NCI-H82 (cell line): ENCODE data around the gene ERFE.

Experiments used
- DNase-seq: peaks from one replicate; lab custom pipeline; 2025; lab: John Stamatoyannopoulos, UW

The ERFE gene

DNA sequence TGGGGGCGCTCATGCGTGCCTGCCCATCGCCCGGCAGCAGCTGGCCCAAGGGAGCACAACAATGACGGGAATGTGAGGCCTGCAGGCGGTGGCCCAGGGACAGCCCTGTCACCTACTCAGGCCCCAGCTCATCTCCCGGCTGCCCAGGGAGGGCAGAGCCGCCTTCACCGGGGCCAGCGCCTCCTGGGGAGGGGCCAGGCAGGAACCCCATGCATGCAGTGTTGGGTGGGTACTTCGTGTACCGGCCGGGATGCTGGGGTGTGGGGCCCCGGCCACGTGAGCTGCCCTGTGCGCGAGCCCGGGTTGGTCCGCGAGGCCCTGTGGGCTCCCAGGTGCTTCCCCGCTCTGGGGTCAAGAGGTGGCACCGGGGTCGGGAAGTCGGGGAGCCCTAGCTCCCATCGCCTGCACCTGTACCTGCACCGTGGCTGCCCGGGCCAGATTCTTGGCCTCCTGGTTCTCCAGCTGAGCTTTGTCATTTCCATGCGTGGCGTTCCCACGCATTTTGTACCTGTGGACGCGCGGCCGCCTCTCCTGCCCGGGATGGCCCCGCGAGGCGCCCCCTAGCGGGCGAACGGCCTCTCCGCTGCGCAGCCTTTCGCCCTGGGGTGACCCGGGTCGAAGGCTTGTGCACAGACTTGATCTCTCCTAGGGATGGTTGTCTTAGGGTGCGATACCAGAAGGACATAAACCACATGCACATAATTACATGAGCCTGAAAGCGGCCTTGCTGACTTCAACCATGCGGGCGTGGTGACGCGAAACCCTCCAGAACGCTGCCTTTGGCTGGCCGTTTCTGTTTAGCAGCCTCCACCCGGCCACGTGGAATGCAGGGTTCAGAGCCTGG lies 19.4 kb upstream of the ERFE start:
- DNase-seq = no peak

GRCh38 chr2:238140040-238140439 lies 18.7 kb upstream of the ERFE start:
- no peak for DNase-seq

GRCh38 chr2:238140721-238141540 lies 17.8 kb upstream of the ERFE start:
- no peak for DNase-seq

DNA sequence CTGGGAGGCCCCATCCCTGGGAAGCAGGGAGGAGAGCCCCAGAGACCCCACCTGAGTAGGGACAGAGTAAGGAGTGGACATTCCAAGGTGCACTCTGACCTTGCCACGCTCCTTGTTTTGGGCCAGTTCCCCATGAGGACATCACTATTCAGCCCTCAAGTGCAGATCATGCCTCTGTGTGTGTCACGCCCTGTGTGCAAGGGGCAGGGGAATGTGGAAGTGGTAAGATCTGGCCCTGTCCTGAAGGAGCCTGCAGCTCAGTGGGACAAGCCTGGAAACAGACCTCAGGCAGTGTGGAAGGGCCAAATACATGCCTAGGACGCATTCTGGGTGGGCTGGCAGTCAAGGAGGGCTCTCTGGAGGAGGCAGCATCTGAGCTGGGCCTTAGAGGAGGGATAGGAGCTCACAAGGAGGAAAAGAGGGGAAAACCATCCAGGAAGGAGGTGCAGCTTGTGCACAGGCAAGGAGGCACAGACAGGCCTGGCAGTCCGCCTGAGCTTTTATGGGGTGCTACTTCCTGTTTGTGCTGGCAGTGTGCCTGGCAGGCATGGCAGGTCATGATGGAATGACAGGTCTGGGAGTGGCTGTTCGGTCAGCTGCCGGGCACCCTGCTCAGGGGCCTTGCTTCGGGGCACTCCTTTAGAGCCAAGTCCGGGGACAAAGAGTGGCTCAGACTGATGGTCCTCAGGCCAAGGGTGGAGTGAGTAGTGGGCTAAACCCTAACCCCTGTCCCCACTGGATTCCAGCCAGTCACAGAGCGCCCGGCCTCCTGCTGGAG lies 17.0 kb upstream of the ERFE start:
- no peak for DNase-seq

- no peak for DNase-seq
Measured at GRCh38 chr2:238142382-238143205, 16.2 kb upstream of the ERFE start.

DNA sequence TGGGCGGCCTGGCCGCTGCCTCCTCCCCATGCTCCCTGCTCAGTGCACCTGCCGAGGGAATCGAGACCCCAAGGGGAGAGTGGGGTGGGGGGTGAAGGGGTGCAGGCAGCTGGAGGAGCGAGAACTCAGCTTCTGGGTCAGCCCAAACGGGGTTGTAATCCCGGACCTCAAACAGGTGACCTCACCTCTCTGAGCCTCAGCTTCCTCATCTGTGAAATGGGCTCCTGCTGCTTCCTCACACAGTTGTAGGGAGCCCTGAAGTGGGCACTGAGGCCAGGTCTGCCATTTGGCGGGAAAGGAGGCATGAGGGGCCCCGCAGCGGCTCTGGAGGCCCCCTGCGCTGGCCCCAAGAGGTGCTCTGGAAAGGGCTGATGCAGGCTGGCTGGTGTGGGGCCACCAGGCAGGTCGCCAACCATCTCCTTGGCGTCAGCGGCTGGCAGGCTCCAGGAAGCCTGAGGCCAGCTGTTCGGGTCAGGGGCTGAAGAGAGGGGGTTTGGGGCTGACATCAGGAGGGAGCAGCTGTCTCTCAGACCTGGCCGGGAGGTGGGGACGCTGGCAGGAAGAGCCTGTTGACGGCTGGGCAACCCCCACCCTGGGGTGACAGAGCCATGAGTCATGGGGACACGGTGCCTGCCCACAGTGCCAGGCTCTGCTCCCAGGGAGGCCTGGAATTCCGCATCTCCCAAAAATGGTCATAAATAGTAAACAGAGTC lies 15.4 kb upstream of the ERFE start:
- peak; percentile 47 for DNase-seq

DNA sequence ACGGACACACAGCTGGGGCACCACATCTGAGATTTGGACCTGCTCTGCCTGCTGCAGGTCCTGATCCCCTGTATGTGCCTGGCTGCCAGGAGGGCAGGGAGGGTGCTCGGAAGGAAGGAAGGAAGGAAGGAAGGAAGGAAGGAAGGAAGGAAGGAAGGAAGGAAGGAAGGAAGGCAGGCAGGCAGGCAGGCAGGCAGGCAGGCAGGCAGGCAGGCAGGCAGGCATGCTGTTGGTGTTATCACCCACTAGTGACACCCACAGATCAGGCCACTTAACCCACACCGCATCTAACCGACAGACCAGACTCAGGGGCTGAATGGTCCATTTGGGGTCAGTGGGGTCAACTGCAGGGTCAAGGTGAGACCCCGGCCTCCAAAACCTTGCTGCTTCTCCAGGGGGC lies 14.5 kb upstream of the ERFE start:
- no peak for DNase-seq

- DNase-seq = no peak
Measured at GRCh38 chr2:238145046-238145445, 13.7 kb upstream of the ERFE start.

GRCh38 chr2:238145851-238146250 lies 12.9 kb upstream of the ERFE start:
- DNase-seq = no peak

GRCh38 chr2:238146884-238147544 lies 11.8 kb upstream of the ERFE start:
- no peak for DNase-seq

DNA sequence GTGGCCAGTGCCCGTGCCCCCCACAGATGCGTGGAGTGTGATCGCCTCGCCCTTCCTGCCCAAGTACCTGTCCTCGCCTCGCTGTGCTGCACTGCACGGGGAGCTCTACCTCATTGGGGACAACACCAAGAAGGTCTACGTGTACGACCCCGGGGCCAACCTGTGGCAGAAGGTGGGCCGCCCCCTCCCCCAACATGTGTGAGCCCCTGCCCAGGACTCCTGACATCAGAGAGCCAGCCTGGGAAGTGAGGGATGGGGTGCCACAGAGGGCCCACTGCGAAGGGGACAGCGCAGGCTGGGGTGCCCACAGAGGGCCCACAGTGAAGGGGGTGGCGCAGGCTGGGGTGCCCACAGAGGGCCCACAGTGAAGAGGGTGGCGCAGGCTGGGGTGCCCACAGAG lies 9.8 kb upstream of the ERFE start:
- DNase-seq = no peak

- no peak for DNase-seq
Measured at GRCh38 chr2:238149841-238150572, 8.8 kb upstream of the ERFE start.

DNA sequence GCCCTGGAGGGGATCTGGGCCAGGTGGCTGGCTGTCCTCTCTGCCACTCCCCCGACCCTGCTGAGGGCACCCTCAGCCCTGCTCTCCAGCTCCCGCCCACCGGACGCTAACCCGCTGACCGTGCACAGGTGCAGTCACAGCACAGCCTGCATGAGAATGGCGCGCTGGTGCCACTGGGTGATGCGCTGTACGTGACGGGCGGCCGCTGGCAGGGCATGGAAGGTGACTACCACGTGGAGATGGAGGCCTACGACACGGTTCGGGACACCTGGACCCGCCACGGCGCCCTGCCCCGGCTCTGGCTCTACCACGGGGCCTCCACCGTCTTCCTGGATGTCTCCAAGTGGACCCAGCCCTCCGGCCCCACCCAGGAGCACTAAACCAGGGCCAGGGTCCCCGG lies 8.1 kb upstream of the ERFE start:
- no peak for DNase-seq

DNA sequence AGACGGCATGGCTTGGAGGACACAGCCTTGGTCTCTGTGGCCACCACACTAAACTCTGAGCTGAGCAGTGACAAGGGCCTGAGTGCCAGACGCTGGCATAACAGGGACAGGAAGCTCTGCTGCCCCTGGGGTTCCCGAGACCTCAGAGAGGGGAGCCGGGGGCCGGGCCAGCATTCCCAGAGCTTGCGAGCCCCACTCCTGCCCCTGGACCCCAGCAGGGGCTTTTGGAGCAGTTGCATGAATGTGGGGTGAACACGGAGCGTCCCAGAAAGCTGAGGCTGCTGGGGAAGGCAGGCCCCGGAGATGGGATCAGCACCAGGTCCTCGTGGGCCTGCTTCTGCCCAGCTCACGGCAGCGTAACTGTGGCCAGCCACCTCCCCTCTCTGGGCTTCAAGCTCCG lies 7.6 kb upstream of the ERFE start:
- DNase-seq = no peak

- no peak for DNase-seq
Measured at GRCh38 chr2:238151628-238152235, 7.0 kb upstream of the ERFE start.

DNA sequence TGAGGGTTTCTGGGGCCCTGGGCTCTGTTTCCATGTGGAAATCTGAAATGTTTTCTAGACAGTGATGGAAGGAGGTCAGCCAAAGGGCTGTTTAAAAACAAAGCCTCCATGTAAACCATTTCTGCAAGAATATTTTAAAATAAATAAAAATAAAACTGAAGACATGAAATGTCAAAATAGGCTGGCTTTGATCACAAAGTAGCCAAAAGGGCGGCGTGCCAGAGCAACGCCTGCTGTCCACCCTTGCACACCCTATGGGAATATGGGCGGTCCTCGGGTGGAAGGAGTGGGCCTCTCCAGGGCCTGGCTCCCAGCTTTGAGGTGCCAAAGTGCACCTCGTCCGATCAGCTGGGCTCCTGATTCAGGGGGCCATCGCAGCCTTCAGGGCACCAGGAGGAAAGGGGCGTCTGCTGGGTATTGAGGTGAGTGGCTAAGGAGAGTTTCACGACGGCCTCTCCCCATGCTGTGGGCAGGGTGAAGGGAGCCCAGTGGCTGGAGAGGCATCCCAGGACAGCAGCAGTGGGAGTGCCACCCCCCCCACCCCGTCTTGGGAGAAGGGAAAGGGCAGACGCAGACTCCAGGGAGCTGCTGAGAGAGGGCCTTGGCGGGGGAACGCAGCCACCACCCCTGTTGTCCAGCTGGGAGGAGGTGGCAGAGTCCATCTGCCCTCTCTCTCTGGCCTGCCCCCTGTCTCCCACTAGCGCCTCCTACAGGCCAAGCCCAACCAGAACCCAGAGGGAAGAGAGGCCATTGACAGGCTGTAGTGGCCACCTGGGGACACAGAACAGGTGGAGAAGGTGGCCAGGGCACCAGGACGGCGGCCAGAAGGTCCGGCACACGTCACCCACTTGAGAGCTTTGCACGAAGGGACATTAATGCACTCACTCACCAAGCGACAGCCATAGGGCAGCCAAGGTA lies 5.7 kb upstream of the ERFE start:
- no peak for DNase-seq

DNA sequence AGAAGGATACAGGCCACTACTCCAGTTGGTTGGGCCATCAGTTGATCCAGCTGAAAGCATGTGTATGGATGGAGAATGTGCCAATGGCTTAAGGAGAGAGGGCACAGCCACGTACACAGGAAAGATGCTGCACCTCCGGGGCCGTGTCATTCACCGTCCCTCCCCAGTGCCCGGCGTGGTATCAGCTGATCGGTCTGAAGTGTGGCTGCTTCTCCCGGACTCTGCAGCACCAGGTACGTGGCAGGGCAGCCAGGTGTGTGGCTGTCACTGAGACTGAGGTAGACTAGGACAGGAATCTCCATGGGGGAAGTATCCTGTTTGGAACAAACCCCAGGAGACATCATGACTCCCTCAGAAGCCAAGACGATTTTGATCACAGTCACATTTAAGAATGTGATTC lies 4.2 kb upstream of the ERFE start:
- DNase-seq = no peak

- no peak for DNase-seq
Measured at GRCh38 chr2:238155051-238155760, 3.6 kb upstream of the ERFE start.
